NCI-H128 (cell line): ENCODE data around the gene ARL14.

Source experiments
- DNase-seq: peaks from one replicate; lab custom pipeline; 2025; ENCODE audit not compliant: unreplicated experiment; lab: John Stamatoyannopoulos, UW

Gene ARL14

GRCh38 chr3:160719710-160720109 lies 42.8 kb downstream of the ARL14 start:
- no peak for DNase-seq

GRCh38 chr3:160720123-160720746 lies 43.3 kb downstream of the ARL14 start:
- DNase-seq: no peak

DNA sequence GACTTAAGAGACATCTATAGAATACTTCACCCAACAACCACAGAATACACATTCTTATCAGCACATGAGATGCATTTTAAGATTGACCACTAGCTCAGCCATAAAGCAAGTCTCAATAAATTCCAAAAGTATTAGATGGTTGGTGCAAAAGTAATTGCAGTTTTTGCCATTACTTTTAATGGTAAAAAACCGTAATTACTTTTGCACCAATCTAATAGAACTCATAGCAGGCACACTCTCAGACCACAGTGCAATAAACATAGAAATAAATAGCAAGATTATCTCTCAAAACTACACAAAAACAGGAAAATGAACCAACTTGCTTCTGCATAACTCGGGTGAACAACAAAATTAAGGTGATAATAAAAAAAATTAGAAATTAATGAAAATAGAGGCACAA lies 45.4 kb downstream of the ARL14 start:
- DNase-seq: no peak

GRCh38 chr3:160725338-160725737 lies 48.4 kb downstream of the ARL14 start:
- no peak for DNase-seq
